ENCODE data around the gene TSPAN13.
"Not testable (repeated sequence)": the region's sequence is repeated elsewhere in the genome, so short reads cannot be mapped to it uniquely, and the experiment has no call there.

Gene TSPAN13

DNA sequence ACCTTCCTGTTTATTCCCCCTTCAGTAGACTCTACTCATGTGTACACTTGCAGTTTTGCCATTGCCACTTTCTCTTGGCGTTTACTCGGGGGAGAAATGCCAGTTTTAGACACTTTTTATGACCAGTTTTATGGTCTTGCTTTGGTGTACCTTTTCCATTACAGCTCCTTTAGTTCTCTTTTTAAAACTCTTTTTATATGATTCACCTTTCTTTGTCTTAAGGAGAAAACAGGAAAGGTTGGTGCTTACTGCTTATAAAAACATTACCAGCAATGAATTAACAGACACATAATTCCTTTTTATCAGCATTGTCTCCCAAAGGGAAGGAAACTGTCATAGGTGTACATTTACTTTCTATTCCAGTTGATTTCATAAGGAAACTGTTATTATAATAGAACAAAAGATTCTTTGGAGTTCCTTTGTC, 11.9 kb downstream of the TSPAN13 start:
- H3K4me1 ChIP-seq (ENCODE audit: control insufficient read depth, low read length) = no peaks in the 10 kb centered on the region
- H3K27me3 ChIP-seq (ENCODE audit: control insufficient read depth, low read length) = no peaks in the 10 kb centered on the region
- no peaks in the 10 kb centered on the region for H3F3A ChIP-seq (ENCODE audit: control insufficient read depth, insufficient read depth)
- no peak overlapping the region for H3K27ac ChIP-seq (ENCODE audit: low read depth, low read length)
- peaks cover 4% of the 10 kb centered on the region for H3K79me2 ChIP-seq (ENCODE audit: control insufficient read depth, low read length)
- no peaks in the 10 kb centered on the region for H3K36me3 ChIP-seq (ENCODE audit: control insufficient read depth, low read length)
- H3K9me2 ChIP-seq (replicated peaks; ENCODE audit: control insufficient read depth, low read length) = no peaks in the 10 kb centered on the region
- no peak for TF ChIP-seq EZH2phosphoT487 (IDR thresholded peaks at IDR 0.05; ENCODE audit: borderline replicate concordance, low read length)
- TF ChIP-seq, protein P1, sequence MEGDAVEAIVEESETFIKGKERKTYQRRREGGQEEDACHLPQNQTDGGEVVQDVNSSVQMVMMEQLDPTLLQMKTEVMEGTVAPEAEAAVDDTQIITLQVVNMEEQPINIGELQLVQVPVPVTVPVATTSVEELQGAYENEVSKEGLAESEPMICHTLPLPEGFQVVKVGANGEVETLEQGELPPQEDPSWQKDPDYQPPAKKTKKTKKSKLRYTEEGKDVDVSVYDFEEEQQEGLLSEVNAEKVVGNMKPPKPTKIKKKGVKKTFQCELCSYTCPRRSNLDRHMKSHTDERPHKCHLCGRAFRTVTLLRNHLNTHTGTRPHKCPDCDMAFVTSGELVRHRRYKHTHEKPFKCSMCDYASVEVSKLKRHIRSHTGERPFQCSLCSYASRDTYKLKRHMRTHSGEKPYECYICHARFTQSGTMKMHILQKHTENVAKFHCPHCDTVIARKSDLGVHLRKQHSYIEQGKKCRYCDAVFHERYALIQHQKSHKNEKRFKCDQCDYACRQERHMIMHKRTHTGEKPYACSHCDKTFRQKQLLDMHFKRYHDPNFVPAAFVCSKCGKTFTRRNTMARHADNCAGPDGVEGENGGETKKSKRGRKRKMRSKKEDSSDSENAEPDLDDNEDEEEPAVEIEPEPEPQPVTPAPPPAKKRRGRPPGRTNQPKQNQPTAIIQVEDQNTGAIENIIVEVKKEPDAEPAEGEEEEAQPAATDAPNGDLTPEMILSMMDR (IDR thresholded peaks at IDR 0.05; ENCODE audit: low read depth, low read length, poor library complexity, severe bottlenecking) = no peak
- H3K4me3 ChIP-seq (ENCODE audit: low read length) = no peak overlapping the region
- no peaks in the 10 kb centered on the region for H3K9me3 ChIP-seq (ENCODE audit: control insufficient read depth, insufficient read depth, low read length)
- no peaks in the 10 kb centered on the region for H4K20me1 ChIP-seq (ENCODE audit: control insufficient read depth, insufficient read depth, low read depth, low read length)
- no peak overlapping the region for H3K4me2 ChIP-seq (ENCODE audit: low read length)

DNA sequence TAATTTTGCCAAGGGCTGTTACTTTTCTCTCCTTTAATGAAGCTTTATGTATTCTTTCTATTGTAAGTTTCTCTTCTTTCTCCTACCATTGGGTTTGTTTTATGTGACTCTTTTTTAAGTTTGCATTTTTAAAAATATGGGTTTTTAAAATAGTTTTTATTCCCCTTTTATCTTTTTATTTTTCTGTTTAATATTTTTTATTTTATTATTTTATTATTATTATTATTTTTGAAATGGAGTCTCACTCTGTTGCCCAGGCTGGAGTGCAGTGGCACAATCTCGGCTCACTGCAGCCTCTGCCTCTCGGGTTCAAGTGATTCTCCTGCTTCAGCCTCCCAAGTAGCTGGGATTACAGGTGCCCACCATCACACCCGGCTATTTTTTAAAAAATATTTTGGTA, 16.4 kb downstream of the TSPAN13 start:
- not testable (repeated sequence) for H4K20me1 ChIP-seq (ENCODE audit: control insufficient read depth, insufficient read depth, low read depth, low read length); H3K27ac ChIP-seq (ENCODE audit: low read depth, low read length); H3K79me2 ChIP-seq (ENCODE audit: control insufficient read depth, low read length); H3K4me2 ChIP-seq (ENCODE audit: low read length); H3K9me2 ChIP-seq (replicated peaks; ENCODE audit: control insufficient read depth, low read length); H3K9me3 ChIP-seq (ENCODE audit: control insufficient read depth, insufficient read depth, low read length); H3K4me3 ChIP-seq (ENCODE audit: low read length); H3K27me3 ChIP-seq (ENCODE audit: control insufficient read depth, low read length); H3F3A ChIP-seq (ENCODE audit: control insufficient read depth, insufficient read depth); H3K36me3 ChIP-seq (ENCODE audit: control insufficient read depth, low read length)
- peaks cover 16% of the 10 kb centered on the region for H3K4me1 ChIP-seq (ENCODE audit: control insufficient read depth, low read length)

DNA sequence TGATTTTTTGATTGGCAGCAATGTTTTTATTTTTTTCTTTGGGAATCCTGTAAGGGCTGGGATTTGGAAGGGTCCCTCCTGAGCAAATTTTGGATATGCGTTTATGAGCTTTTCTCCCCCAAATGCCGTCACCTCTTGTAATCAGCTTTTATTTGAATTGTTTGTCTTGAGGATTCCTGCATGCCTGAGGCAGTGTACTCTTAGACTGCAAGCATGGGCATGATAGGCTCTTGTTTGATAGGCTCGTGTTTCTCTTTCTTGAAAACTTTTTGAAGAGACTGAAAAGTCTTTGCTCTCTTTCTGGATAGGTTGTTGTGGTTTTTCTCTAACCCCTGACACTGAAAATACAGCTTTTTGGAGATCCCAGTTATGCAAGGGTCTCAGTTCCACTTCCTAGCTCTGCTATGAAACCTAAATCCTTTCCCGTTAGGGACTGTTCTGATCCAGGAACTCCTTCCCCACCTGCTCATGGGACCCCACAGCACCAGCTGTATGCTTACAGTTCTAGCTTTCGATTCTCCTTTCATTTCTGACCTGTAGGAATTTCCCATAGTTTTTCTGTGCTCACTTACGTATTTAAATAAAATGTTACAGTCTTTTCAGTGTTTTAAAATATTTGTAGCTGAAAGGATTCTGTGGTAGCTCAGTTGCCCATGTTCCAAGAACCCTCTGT, 17.2 kb downstream of the TSPAN13 start:
- H3K4me3 ChIP-seq (ENCODE audit: low read length) = no peak overlapping the region
- H3K27ac ChIP-seq (ENCODE audit: low read depth, low read length) = no peak overlapping the region
- no peaks in the 10 kb centered on the region for H3K79me2 ChIP-seq (ENCODE audit: control insufficient read depth, low read length)

DNA sequence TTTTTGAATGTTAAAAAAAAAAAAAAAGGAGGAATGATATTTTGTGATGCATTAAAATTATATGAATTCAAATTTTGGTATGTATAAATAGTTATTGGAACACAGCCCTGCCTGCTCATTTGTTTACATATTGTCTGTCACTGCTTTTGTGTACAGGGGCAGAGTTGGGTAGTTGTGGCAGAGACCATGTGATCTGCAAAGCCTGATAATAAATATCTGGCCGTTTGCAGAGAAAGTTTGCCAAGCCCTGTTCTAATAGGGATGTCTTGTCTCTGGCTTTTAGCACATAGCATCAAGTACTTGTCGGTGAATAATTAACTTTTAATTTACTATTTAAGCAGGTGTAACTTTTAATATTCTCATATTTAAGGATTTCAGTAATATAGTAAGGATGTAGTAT, 19.8 kb downstream of the TSPAN13 start:
- Histone ChIP-seq H3K27me3 (ENCODE audit: control insufficient read depth, low read length) (no peaks in the 10 kb centered on the region), H3K79me2 (ENCODE audit: control insufficient read depth, low read length) (no peaks in the 10 kb centered on the region), H3K9me2 (replicated peaks; ENCODE audit: control insufficient read depth, low read length) (no peaks in the 10 kb centered on the region), H3K4me3 (ENCODE audit: low read length) (no peak overlapping the region), H3K4me1 (ENCODE audit: control insufficient read depth, low read length) (peaks cover 20% of the 10 kb centered on the region), H3K36me3 (ENCODE audit: control insufficient read depth, low read length) (no peaks in the 10 kb centered on the region), H3F3A (ENCODE audit: control insufficient read depth, insufficient read depth) (no peaks in the 10 kb centered on the region), H4K20me1 (ENCODE audit: control insufficient read depth, insufficient read depth, low read depth, low read length) (no peaks in the 10 kb centered on the region), H3K27ac (ENCODE audit: low read depth, low read length) (no peak overlapping the region), H3K4me2 (ENCODE audit: low read length) (no peak overlapping the region), H3K9me3 (ENCODE audit: control insufficient read depth, insufficient read depth, low read length) (no peaks in the 10 kb centered on the region)
- TF ChIP-seq, protein P1 (IDR thresholded peaks at IDR 0.05; ENCODE audit: low read depth, low read length, poor library complexity, severe bottlenecking) = no peak
- no peak for TF ChIP-seq EZH2phosphoT487 (IDR thresholded peaks at IDR 0.05; ENCODE audit: borderline replicate concordance, low read length)

More for the DNA sequence above, 17.2 kb downstream of the TSPAN13 start:
- H4K20me1 ChIP-seq (ENCODE audit: control insufficient read depth, insufficient read depth, low read depth, low read length) = no peaks in the 10 kb centered on the region
- TF ChIP-seq, protein P1 (IDR thresholded peaks at IDR 0.05; ENCODE audit: low read depth, low read length, poor library complexity, severe bottlenecking) = no peak
- TF ChIP-seq EZH2phosphoT487 (IDR thresholded peaks at IDR 0.05; ENCODE audit: borderline replicate concordance, low read length) = no peak
- H3F3A ChIP-seq (ENCODE audit: control insufficient read depth, insufficient read depth) = no peaks in the 10 kb centered on the region
- no peaks in the 10 kb centered on the region for H3K27me3 ChIP-seq (ENCODE audit: control insufficient read depth, low read length)
- no peaks in the 10 kb centered on the region for H3K9me3 ChIP-seq (ENCODE audit: control insufficient read depth, insufficient read depth, low read length)
- peaks cover 16% of the 10 kb centered on the region for H3K4me1 ChIP-seq (ENCODE audit: control insufficient read depth, low read length)
- H3K9me2 ChIP-seq (replicated peaks; ENCODE audit: control insufficient read depth, low read length) = no peaks in the 10 kb centered on the region
- H3K4me2 ChIP-seq (ENCODE audit: low read length) = no peak overlapping the region
- no peaks in the 10 kb centered on the region for H3K36me3 ChIP-seq (ENCODE audit: control insufficient read depth, low read length)

Data from DOHH2 (cell line).